ENCODE results near the gene SH2D1A. TPM values are rescaled to one million over a fixed set of nuclear protein-coding genes. Genes with fewer than 3 reads are reported as not detected.
"Not testable (repeated sequence)": the region's sequence is repeated elsewhere in the genome, so short reads cannot be mapped to it uniquely, and the experiment has no call there.

The SH2D1A gene
- total RNA-seq: not detected in 2 replicates
- long read RNA-seq: 0 reads

- no peak for DNase-seq (ENCODE audit: low spot score, unreplicated experiment)
- Mint-ChIP-seq H3K9me3 (ENCODE audit: low read depth) (no peaks in the 10 kb centered on the region), H3K27me3 (no peaks in the 10 kb centered on the region), H3K27ac (no peak within 1 kb of the TSS), H3K4me3 (ENCODE audit: low read depth) (no peak within 1 kb of the TSS), H3K4me1 (ENCODE audit: low read depth) (peaks cover 9% of the 10 kb centered on the region), H3K36me3 (ENCODE audit: insufficient read depth) (no peaks in the 10 kb centered on the region)
- TF ChIP-seq, protein P1, sequence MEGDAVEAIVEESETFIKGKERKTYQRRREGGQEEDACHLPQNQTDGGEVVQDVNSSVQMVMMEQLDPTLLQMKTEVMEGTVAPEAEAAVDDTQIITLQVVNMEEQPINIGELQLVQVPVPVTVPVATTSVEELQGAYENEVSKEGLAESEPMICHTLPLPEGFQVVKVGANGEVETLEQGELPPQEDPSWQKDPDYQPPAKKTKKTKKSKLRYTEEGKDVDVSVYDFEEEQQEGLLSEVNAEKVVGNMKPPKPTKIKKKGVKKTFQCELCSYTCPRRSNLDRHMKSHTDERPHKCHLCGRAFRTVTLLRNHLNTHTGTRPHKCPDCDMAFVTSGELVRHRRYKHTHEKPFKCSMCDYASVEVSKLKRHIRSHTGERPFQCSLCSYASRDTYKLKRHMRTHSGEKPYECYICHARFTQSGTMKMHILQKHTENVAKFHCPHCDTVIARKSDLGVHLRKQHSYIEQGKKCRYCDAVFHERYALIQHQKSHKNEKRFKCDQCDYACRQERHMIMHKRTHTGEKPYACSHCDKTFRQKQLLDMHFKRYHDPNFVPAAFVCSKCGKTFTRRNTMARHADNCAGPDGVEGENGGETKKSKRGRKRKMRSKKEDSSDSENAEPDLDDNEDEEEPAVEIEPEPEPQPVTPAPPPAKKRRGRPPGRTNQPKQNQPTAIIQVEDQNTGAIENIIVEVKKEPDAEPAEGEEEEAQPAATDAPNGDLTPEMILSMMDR (IDR thresholded peaks at IDR 0.05; ENCODE audit: unreplicated experiment): no peak
These were observed at the start of gene SH2D1A for GRCh38 chrX:124346117-124346876. Gene SH2D1A, plus strand, starts transcription at chrX:124346563. Its CDS starts 80 bp downstream, at chrX:124346643.

GRCh38 chrX:124299323-124299722, 47.0 kb upstream of the SH2D1A start:
- H3K4me3 Mint-ChIP-seq (ENCODE audit: low read depth); H3K36me3 Mint-ChIP-seq (ENCODE audit: insufficient read depth); DNase-seq (ENCODE audit: low spot score, unreplicated experiment); H3K27me3 Mint-ChIP-seq; H3K4me1 Mint-ChIP-seq (ENCODE audit: low read depth); H3K9me3 Mint-ChIP-seq (ENCODE audit: low read depth); H3K27ac Mint-ChIP-seq: not testable (repeated sequence)

DNA sequence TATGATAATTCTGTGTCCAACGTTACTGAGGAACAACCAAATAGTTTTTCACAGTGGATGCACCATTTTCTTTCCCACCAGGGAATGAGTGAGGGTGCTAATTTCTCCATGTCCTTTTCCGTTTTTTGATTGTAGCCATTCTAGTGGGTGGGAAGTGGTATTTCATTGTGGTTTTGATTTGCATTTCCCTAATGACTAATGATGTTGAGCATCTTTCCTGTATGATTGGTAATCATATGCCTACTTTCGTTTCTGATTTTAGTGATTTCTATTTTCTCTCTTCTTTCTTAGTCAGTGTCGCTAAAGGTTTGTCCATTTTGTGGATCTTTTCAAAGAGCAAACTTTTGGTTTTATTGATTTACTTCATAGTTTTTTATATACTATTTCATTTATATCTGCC, 46.0 kb upstream of the SH2D1A start:
- no peak overlapping the region for H3K27ac Mint-ChIP-seq
- peaks cover 6% of the 10 kb centered on the region for H3K9me3 Mint-ChIP-seq (ENCODE audit: low read depth)
- no peaks in the 10 kb centered on the region for H3K36me3 Mint-ChIP-seq (ENCODE audit: insufficient read depth)
- no peaks in the 10 kb centered on the region for H3K27me3 Mint-ChIP-seq
- no peak overlapping the region for H3K4me3 Mint-ChIP-seq (ENCODE audit: low read depth)
- no peaks in the 10 kb centered on the region for H3K4me1 Mint-ChIP-seq (ENCODE audit: low read depth)
- TF ChIP-seq, protein P1 (IDR thresholded peaks at IDR 0.05; ENCODE audit: unreplicated experiment): no peak
- DNase-seq (ENCODE audit: low spot score, unreplicated experiment): no peak

DNA sequence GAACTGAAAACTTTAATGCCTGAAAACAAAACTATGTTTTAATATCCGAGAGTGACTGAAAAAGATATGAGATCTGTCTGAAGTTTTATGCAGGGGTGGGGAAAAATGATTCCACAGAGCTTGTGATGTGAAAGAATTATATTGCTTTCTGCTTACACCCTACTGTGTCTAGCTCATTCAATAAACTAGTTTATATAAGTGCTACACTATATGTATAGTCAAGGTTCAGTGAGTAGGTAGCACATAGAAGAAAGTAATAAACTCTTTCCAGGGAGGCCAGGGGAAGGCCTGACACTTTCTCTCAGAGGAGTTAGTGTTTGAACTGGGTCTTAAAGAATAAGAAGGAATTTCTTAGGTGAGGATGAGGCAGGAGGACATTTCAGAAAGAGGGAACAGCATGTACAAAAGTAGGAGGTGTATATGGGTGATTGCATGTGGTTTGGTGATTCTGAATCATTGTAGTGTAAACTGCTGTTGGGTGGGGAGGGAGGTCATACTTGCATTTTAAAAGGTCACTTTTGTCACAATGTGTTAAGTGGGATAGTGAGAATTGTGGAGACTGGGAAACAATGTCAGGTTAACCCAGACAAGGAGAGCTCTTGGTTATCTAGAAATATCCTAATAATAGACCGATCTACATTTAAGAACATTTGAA, 39.0 kb upstream of the SH2D1A start:
- Mint-ChIP-seq H3K27me3 (no peaks in the 10 kb centered on the region), H3K36me3 (ENCODE audit: insufficient read depth) (no peaks in the 10 kb centered on the region), H3K4me1 (ENCODE audit: low read depth) (peaks cover 2% of the 10 kb centered on the region), H3K4me3 (ENCODE audit: low read depth) (no peak overlapping the region), H3K9me3 (ENCODE audit: low read depth) (peaks cover 6% of the 10 kb centered on the region), H3K27ac (no peak overlapping the region)
- TF ChIP-seq, protein P1 (IDR thresholded peaks at IDR 0.05; ENCODE audit: unreplicated experiment): no peak
- no peak for DNase-seq (ENCODE audit: low spot score, unreplicated experiment)

DNA sequence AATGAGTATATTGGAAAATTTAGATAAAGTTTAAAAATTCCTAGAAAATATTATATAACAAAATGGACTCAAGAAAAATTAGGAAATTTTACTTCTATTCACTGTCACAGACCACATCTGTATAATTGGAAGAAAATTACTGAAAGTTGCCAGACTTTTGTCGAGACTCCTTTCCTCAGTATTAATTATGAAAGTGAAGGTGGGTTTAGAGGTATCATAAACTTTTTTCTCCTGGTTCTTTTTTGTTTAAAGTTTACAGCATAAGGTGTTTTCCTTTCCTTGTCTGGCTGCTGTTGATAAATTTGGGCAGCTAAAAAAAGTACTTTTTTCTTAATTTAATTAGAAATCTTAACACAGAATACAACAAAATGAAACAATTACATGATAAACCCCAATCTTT, 20.6 kb upstream of the SH2D1A start:
- DNase-seq (ENCODE audit: low spot score, unreplicated experiment): no peak
- H3K27me3 Mint-ChIP-seq: no peaks in the 10 kb centered on the region
- H3K27ac Mint-ChIP-seq: no peak overlapping the region
- H3K36me3 Mint-ChIP-seq (ENCODE audit: insufficient read depth): no peaks in the 10 kb centered on the region
- TF ChIP-seq, protein P1 (IDR thresholded peaks at IDR 0.05; ENCODE audit: unreplicated experiment): no peak
- no peak overlapping the region for H3K4me3 Mint-ChIP-seq (ENCODE audit: low read depth)
- no peaks in the 10 kb centered on the region for H3K9me3 Mint-ChIP-seq (ENCODE audit: low read depth)
- peaks cover 5% of the 10 kb centered on the region for H3K4me1 Mint-ChIP-seq (ENCODE audit: low read depth)
